Body of pancreas (tissue), 4 donors: ENCODE results near the gene MATN1. TPM values are rescaled to one million over a fixed set of nuclear protein-coding genes. Genes with fewer than 3 reads are reported as not detected.

Source experiments
- ATAC-seq: fragments of 150-250 bp; one replicate; pipeline ENCODE4 v1.9.1; 2016
- DNase-seq, 4 donors: peaks; one replicate each; pipeline ENCODE4 v3.0.0-alpha.2; 2019
- H3K27ac ChIP-seq, 4 donors: fragments of 200-600 bp; sonication (generic); 1 replicate in 3 of 4; 2 replicates in 1 of 4; pipeline versions ENCODE4 v1.5.1 to v1.6.1; 2016 to 2019; ENCODE audit warnings: mild to moderate bottlenecking in 1 of 4, mixed read lengths in 1 of 4, moderate library complexity in 1 of 4
- H3K27me3 ChIP-seq, 2 donors: fragments of 200-600 bp; sonication (generic); one replicate each; pipeline ENCODE4 v1.6.0; 2016; ENCODE audit warnings: mild to moderate bottlenecking in 1 of 2
- H3K36me3 ChIP-seq, 2 donors: fragments of 200-600 bp; sonication (generic); replicated peaks in 1 of 2; 2 replicates each; pipeline ENCODE4 v1.5.1; 2016; ENCODE audit warnings: low read depth in 2 of 2; ENCODE audit not compliant: insufficient read depth in 1 of 2
- H3K4me1 ChIP-seq: fragments of 200-600 bp; sonication (generic); one replicate; pipeline ENCODE4 v1.6.0; 2016
- H3K4me3 ChIP-seq, 2 donors: fragments of 200-600 bp; sonication (generic); 1 replicate in 1 of 2; 2 replicates in 1 of 2; pipeline ENCODE4 v1.5.1; 2016 to 2019
- H3K9me3 ChIP-seq, 3 donors: fragments of 200-600 bp; sonication (generic); 1 replicate in 2 of 3; 2 replicates in 1 of 3; pipeline ENCODE4 v1.5.1; 2016
- CTCF ChIP-seq, 7 experiments: fragments of 450-650 bp in 4 of 7; fragments of 200-600 bp in 3 of 7; sonication (generic) in 3 of 7; IDR thresholded peaks; one replicate each; pipeline ENCODE4 v1.5.1; 2016 to 2019; ENCODE audit warnings: antibody characterized with exemption in 7 of 7
- POLR2A ChIP-seq, 3 donors: fragments of 450-650 bp; IDR thresholded peaks; one replicate each; pipeline ENCODE4 v1.6.1; 2016; ENCODE audit warnings: antibody characterized with exemption in 3 of 3, mild to moderate bottlenecking in 2 of 3
- WGBS, 2 donors: methylation state at CpG; one replicate each; pipeline ENCODE4 v1.1.5; 2017; 5-methylcytosine and 5-hydroxymethylcytosine counted together
- intact Hi-C: fragments of 100-400 bp; cut with DNase I; formaldehyde crosslinking; loops from one replicate; pipeline ENCODE4 v1.15.1; 2023
- total RNA-seq, 2 donors: library from RNA; depleted of rRNA; stranded (reverse); fragments of >200 nt; gene quantifications; one replicate each; pipeline ENCODE4 v1.1.0, GENCODE V29; 2016

The MATN1 gene
- total RNA-seq, 2 donors from 2014 or later, result 0.33 TPM; not detected in 1

- Histone ChIP-seq H3K4me3 (no peak overlapping the region), H3K9me3 (no peaks in the 10 kb centered on the region), H3K27ac (peak overlapping the region in 2 of 4 donors; percentile 11 to 14), H3K27me3 (no peaks in the 10 kb centered on the region), H3K4me1 (peaks cover 7% of the 10 kb centered on the region), H3K36me3 (no peaks in the 10 kb centered on the region)
- intact Hi-C loops, result no loop called here
- TF ChIP-seq CTCF (IDR thresholded peaks at IDR 0.05) (no peak), POLR2A (IDR thresholded peaks at IDR 0.05) (no peak)
- DNase-seq (no peak), ATAC-seq (no peak)
- WGBS, 2 donors, result 68 to 75% methylated on average over 12 to 14 of the region's 14 CpGs
Observed at GRCh38 chr1:30745156-30745833, 21.9 kb upstream of the MATN1 start.

GRCh38 chr1:30744060-30744756 is 20.8 kb upstream of the MATN1 start:
- intact Hi-C loops, result no loop called here
- Histone ChIP-seq H3K4me1 (peaks cover 7% of the 10 kb centered on the region), H3K36me3 (no peaks in the 10 kb centered on the region), H3K9me3 (no peaks in the 10 kb centered on the region), H3K4me3 (no peak overlapping the region), H3K27me3 (no peaks in the 10 kb centered on the region), H3K27ac (no peak overlapping the region)
- TF ChIP-seq POLR2A (IDR thresholded peaks at IDR 0.05) (no peak), CTCF (IDR thresholded peaks at IDR 0.05) (no peak)
- ATAC-seq (no peak), DNase-seq (no peak)
- 74 to 75% methylated on average over 6 to 7 of the region's 7 CpGs for WGBS, 2 donors

GRCh38 chr1:30743584-30744059 is 20.2 kb upstream of the MATN1 start:
- Histone ChIP-seq H3K9me3 (no peaks in the 10 kb centered on the region), H3K4me1 (peaks cover 7% of the 10 kb centered on the region), H3K4me3 (no peak overlapping the region), H3K27me3 (no peaks in the 10 kb centered on the region), H3K36me3 (no peaks in the 10 kb centered on the region), H3K27ac (no peak overlapping the region)
- intact Hi-C loops, result no loop called here
- no peak for TF ChIP-seq POLR2A (IDR thresholded peaks at IDR 0.05)
- TF ChIP-seq CTCF (IDR thresholded peaks at IDR 0.05), result no peak
- ATAC-seq, result no peak
- 42 to 55% methylated on average over 4 of the region's 4 CpGs for WGBS, 2 donors
- DNase-seq, result peak in 1 of 4 donors; percentile 48

- H3K36me3 ChIP-seq, result no peaks in the 10 kb centered on the region
- intact Hi-C loops, result no loop called here
- WGBS, 2 donors, result 69 to 80% methylated on average over 3 of the region's 3 CpGs
- H3K4me1 ChIP-seq, result peaks cover 7% of the 10 kb centered on the region
- no peak overlapping the region for H3K27ac ChIP-seq
- TF ChIP-seq POLR2A (IDR thresholded peaks at IDR 0.05) (no peak), CTCF (IDR thresholded peaks at IDR 0.05) (no peak)
- H3K9me3 ChIP-seq, result no peaks in the 10 kb centered on the region
- DNase-seq (no peak), ATAC-seq (no peak)
- no peaks in the 10 kb centered on the region for H3K27me3 ChIP-seq
- no peak overlapping the region for H3K4me3 ChIP-seq
Observed at GRCh38 chr1:30742963-30743559, 19.7 kb upstream of the MATN1 start.
